ENCODE results near the gene PPM1L.

Gene PPM1L

DNA sequence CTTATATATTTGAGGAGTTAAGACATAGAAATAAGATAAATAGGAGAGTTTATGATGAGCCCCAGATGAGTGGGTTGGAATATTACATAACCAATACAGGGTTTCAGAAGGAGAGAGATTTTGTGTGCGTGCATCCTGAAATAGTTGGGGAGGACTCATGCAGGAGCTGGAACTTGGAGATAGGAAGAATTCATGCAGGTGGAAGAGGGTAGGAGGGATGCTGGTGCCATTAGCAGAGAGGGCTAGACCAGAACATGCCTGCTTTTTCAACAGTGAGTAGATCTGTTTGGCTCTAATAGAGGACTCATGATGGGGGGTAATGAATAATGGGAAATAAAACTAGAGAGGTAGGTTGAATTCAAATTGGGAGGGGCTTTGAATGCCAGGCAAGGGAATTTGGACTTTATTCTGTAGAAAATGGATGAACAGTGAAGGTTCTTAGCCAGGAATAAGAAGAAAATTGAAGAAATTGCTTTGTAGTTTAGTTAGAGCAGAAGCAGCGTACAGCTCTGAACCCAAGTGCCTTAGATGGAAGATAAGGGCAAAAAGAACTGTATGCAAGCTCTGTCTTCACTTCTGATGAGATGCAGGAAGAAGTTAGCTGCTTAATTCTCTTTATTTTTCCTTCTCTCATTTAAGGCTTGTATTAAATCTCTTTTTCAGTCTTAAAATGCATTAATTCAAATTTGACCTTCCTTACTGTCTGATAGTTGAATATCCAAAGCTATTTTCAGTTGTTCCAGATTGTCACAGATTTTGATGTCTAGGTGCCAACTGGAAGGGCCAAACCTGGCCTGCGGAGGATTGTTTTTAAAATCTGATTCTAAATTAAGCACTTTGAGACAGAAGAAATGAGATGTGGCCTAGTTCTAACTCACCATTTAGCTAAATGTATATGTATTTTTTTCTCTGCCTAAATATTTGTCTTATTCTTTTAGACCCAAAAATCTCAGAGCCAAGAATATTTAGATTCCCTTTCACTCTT is 86.3 kb downstream of the PPM1L start:
- peaks cover 1% of the 10 kb centered on the region for H3K36me3 Mint-ChIP-seq
- no peaks in the 10 kb centered on the region for H3K27me3 Mint-ChIP-seq

DNA sequence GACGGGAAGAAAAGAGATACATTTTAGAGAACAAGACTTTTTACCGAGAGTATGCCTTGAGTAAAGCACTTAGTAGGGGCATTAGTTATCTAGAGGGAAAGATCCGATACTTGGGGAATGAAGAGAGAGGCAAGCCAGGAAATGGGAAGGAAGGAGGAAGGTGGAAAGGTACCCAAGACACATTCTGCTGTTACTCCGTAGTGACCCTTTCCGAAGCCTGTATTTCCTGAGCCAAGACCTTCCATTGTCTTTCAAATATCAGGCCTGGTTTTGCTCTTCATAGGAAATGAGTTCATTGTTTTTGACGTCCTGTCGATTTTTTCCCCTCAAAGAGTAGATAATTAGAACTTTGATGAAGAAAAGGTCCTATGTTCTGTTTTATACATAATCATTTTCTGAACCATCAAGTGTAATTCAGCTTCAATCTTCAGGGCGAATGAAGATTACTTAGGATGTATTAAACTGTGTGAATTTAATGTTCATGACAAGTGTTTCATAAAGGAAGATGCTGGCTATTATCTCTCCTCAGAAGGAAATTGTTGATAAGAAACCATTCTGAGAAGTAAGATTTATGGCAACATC is 95.7 kb downstream of the PPM1L start:
- Mint-ChIP-seq H3K4me3 (no peak overlapping the region), H3K4me1 (no peaks in the 10 kb centered on the region), H3K27me3 (no peaks in the 10 kb centered on the region), H3K27ac (no peak overlapping the region), H3K9me3 (no peaks in the 10 kb centered on the region), H3K36me3 (peaks cover 2% of the 10 kb centered on the region)

More for the DNA sequence above, 86.3 kb downstream of the PPM1L start:
- H3K27ac Mint-ChIP-seq, result no peak overlapping the region
- H3K4me3 Mint-ChIP-seq, result no peak overlapping the region
- H3K4me1 Mint-ChIP-seq, result peaks cover 9% of the 10 kb centered on the region
- peaks cover 12% of the 10 kb centered on the region for H3K9me3 Mint-ChIP-seq

DNA sequence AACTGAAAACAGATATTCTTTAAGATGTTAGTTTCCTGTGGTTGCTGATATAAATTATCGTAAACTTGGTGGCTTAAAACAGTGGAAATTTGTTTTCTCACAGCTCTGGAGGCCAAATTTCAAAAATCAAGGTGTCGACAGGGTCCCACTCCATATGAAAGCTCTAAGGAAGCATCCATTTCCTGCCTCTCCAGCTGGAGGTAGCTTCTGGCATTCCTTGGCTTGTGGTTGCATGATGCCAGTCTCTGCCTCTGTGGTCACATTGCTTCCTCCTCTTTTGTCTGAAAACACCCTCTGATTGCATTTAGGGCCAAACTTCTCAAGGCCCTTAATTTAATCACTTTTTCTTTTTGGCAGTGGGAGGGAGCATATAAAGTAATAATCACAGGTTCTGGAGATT is 96.8 kb downstream of the PPM1L start:
- Mint-ChIP-seq H3K4me1 (no peaks in the 10 kb centered on the region), H3K27ac (no peak overlapping the region), H3K27me3 (no peaks in the 10 kb centered on the region), H3K36me3 (peaks cover 2% of the 10 kb centered on the region), H3K4me3 (no peak overlapping the region), H3K9me3 (no peaks in the 10 kb centered on the region)

DNA sequence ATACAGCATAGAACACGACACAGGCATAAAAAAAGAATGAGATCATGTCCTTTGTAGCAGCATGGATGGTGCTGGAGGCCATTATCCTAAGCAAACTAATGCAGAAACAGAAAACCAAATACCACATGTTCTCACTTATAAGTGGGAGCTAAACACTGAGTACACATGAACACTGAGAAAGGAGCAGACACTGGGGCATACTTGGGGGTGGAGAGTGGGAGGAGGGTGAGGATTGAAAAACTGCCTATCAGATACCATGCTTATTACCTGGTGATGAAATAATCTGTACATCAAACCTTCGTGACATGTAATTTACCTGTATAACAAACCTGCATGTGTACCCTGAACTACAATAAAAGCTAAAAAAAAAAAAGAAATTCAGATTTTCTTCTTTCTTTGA is 100.4 kb downstream of the PPM1L start:
- H3K9me3 Mint-ChIP-seq, result no peaks in the 10 kb centered on the region
- H3K27ac Mint-ChIP-seq, result no peak overlapping the region
- no peaks in the 10 kb centered on the region for H3K27me3 Mint-ChIP-seq
- no peak overlapping the region for H3K4me3 Mint-ChIP-seq
- no peaks in the 10 kb centered on the region for H3K36me3 Mint-ChIP-seq
- no peaks in the 10 kb centered on the region for H3K4me1 Mint-ChIP-seq

DNA sequence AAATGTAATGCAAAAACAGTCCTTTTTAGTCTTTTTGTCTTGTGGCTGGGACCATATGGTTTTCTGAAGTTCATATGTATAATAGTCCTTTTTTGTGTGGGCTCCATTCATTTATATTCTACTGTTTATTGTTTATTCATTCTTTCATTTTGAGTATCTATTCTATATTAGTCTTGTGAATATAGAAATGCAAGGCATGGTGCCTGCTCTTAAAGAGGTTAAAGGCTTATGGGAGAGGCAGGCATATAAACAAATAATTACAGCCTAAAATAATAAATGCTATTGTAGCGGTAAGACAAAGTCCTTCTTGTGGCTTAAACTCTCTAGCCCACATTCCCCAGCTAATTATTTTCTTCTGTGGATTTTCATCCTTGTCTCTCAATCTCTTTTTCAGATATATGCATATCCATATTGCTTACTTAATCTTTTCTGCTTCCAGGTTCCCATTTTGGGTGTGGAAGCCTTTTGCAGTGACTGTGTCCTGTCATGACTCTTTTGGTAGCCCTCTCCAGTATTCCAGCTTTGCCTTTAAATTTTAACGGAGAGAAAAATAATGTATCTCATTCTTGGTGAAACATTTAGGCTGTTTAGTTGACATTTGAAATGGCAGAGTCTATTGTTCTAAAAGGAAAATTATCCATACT is 101.6 kb downstream of the PPM1L start:
- H3K36me3 Mint-ChIP-seq, result no peaks in the 10 kb centered on the region
- no peak overlapping the region for H3K4me3 Mint-ChIP-seq
- H3K27ac Mint-ChIP-seq, result no peak overlapping the region
- no peaks in the 10 kb centered on the region for H3K4me1 Mint-ChIP-seq
- H3K9me3 Mint-ChIP-seq, result no peaks in the 10 kb centered on the region
- H3K27me3 Mint-ChIP-seq, result no peaks in the 10 kb centered on the region

DNA sequence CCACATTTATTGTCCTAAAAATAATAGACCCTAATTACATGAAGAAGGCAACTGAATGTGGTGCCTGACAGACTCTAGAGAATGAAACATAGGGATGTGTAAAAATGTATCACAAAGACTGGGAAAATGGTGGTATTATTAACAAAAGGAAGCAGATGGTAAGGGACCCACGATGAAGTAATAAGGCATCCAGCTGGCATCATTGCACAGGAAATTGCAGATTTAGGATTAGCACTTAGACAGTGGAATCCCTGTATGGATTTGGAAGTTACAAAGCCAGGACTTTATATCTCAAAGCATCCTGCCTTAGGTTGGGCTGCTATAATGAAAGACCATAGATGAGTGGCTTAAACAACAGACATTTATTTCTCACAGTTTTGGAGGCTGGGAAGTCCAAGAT is 104.3 kb downstream of the PPM1L start:
- H3K36me3 Mint-ChIP-seq, result no peaks in the 10 kb centered on the region
- H3K4me3 Mint-ChIP-seq, result no peak overlapping the region
- no peaks in the 10 kb centered on the region for H3K9me3 Mint-ChIP-seq
- H3K27ac Mint-ChIP-seq, result no peak overlapping the region
- H3K4me1 Mint-ChIP-seq, result no peaks in the 10 kb centered on the region
- H3K27me3 Mint-ChIP-seq, result no peaks in the 10 kb centered on the region

DNA sequence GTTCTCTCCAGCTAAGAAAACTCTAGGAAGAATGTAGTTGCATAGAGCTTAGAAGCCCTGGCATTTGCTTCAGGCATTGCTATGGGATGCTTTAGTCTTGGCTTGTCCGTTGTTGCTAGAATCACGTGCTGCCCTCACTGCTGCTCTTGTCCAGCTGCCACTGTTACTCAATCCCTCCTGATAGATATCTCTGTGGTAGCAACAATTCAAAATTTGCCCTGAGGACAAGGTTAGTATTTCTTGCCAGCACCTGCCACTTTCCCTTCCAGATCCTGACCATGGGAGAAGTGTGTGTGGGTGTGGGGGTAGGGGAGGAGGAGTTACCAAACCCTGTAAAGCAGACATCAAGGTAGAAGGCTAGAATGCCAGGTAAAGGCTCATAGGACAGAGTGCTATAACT is 113.8 kb downstream of the PPM1L start:
- Mint-ChIP-seq H3K9me3 (no peaks in the 10 kb centered on the region), H3K4me1 (no peaks in the 10 kb centered on the region), H3K36me3 (peaks cover 1% of the 10 kb centered on the region)

DNA sequence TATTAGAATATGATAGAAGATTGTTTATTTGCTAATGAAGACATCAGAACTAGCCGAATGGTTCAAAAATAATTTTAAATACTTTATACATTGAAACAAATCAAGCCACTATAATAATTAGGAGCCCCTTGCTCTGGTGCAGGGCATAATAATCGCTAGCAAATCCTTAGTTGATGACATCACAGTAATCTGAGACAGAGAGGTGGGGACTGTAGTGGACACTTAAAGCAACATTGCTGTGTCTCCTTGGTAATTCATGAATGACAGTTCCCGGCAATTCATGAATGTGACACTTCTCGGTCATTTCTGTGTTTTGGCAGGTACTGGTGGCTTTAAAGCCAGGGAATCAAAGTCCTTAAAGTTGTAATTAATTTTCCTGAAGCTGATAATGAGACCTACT is 114.3 kb downstream of the PPM1L start:
- H3K4me3 Mint-ChIP-seq, result no peak overlapping the region
- peaks cover 1% of the 10 kb centered on the region for H3K36me3 Mint-ChIP-seq
- H3K27me3 Mint-ChIP-seq, result no peaks in the 10 kb centered on the region
- H3K9me3 Mint-ChIP-seq, result no peaks in the 10 kb centered on the region
- H3K27ac Mint-ChIP-seq, result no peak overlapping the region
- no peaks in the 10 kb centered on the region for H3K4me1 Mint-ChIP-seq

More for the DNA sequence above, 113.8 kb downstream of the PPM1L start:
- H3K4me3 Mint-ChIP-seq, result no peak overlapping the region
- H3K27ac Mint-ChIP-seq, result no peak overlapping the region
- H3K27me3 Mint-ChIP-seq, result no peaks in the 10 kb centered on the region

DNA sequence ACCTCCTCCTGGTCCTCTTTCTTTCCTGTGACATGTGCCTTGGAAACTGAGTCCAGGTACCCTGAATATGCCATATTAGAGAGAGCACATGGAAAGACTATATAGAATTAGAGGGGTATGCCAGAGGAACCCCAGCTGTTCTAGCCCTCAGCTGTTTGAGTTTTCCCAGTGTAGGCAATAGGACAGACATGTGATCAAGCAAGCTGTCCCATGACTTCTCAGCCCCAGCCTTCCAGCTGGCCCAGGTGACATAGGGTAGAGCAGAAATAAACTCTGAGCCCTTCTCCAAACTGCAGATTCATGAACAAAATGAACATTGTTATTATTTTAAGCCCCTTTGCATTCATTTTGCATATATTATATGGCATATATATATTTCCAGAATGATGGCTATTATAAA is 118.7 kb downstream of the PPM1L start:
- H3K4me3 Mint-ChIP-seq, result no peak overlapping the region
- H3K4me1 Mint-ChIP-seq, result no peaks in the 10 kb centered on the region
- peaks cover 4% of the 10 kb centered on the region for H3K9me3 Mint-ChIP-seq
- peaks cover 2% of the 10 kb centered on the region for H3K27me3 Mint-ChIP-seq
- H3K27ac Mint-ChIP-seq, result no peak overlapping the region
- H3K36me3 Mint-ChIP-seq, result peaks cover 1% of the 10 kb centered on the region

DNA sequence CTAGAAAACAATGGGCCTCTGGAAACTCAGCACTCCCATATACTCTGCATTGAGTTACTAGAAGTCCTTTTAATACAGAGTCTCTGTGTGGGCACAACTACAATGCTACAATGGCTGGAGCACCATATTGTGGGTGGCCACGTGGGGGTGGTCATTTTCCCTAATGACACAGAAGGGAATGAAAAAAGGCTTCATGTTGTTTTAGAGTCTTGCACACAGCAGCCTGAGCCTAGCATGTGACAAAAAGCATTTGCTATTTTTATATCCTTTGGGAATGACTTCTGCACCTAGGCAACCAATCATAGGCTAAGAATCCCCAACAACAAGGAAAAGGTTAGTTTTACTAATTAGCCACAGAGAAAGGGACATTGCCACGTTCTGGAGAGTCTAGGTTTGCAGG is 120.6 kb downstream of the PPM1L start:
- H3K36me3 Mint-ChIP-seq, result no peaks in the 10 kb centered on the region
- peaks cover 2% of the 10 kb centered on the region for H3K27me3 Mint-ChIP-seq
- H3K9me3 Mint-ChIP-seq, result peaks cover 4% of the 10 kb centered on the region
- no peak overlapping the region for H3K4me3 Mint-ChIP-seq
- H3K4me1 Mint-ChIP-seq, result no peaks in the 10 kb centered on the region
- H3K27ac Mint-ChIP-seq, result no peak overlapping the region

DNA sequence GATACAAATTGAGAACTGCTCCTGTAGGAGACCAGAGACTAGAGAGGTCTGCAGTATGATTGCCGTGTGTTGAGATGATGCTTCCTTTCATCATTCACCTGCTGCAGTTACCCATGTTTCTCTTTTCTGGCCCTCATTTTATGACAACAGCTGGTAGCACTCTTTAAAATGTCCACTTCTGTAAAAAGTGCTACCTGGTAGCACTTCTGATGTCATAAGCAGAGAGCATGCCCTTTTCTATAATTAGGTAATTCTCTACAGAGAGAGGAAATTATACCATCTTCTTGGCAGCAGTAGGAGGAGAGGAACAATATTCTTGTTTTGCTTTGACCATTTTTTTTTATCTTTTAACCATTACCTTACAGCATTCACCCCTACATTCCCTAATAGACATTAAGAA is 123.8 kb downstream of the PPM1L start:
- H3K9me3 Mint-ChIP-seq, result peaks cover 4% of the 10 kb centered on the region
- no peaks in the 10 kb centered on the region for H3K36me3 Mint-ChIP-seq
- H3K4me3 Mint-ChIP-seq, result no peak overlapping the region
- peaks cover 5% of the 10 kb centered on the region for H3K27me3 Mint-ChIP-seq
- no peaks in the 10 kb centered on the region for H3K4me1 Mint-ChIP-seq
- no peak overlapping the region for H3K27ac Mint-ChIP-seq

DNA sequence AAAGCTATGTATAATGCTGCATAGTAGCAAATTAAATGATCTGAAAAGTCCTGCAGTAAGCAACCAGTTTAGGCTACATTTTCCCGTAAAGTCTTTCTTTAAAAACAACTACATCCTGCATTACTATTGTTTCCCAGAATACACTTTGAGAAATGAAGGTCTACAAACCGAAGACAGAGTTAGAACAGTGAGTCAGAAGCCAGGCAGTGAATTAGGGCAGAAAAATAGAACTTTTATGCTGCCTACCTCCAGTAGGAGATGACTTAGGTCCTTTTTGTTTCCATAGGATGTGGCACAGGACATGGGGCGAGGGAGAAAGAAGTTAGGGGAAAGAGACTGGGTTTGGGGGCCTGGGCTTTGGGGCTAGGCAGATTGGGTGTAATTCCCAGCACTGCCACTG is 127.3 kb downstream of the PPM1L start:
- peaks cover 5% of the 10 kb centered on the region for H3K9me3 Mint-ChIP-seq

DNA sequence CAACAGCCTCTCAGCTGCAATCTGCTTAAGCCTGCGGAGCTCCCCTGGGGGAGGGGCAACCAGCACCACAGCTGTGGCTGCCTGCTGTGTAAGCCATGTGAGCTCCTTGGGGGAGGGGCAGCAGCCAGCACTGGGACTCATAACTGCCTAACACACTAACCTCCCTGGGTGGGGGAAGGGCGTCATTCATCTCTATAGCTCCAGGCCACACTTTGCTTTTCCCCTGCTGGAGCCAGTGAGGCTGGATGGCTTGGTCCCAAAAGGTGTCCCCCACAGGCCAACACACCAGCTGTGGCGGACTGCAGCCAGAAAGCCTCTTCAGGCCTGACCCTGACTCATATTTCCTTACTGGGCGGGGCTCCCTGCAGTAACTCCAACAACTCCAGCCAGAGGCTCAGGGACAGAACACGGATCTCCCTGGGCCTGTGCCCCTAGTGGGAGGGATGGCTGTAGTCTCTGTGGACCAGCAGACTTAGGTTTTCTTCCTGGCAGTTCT is 129.8 kb downstream of the PPM1L start:
- H3K9me3 Mint-ChIP-seq, result peaks cover 11% of the 10 kb centered on the region
- no peak overlapping the region for H3K27ac Mint-ChIP-seq
- H3K4me1 Mint-ChIP-seq, result no peaks in the 10 kb centered on the region

More for the DNA sequence above, 127.3 kb downstream of the PPM1L start:
- H3K36me3 Mint-ChIP-seq, result peaks cover 3% of the 10 kb centered on the region
- H3K27me3 Mint-ChIP-seq, result peaks cover 3% of the 10 kb centered on the region
- no peaks in the 10 kb centered on the region for H3K4me1 Mint-ChIP-seq
- H3K27ac Mint-ChIP-seq, result no peak overlapping the region
- no peak overlapping the region for H3K4me3 Mint-ChIP-seq

DNA sequence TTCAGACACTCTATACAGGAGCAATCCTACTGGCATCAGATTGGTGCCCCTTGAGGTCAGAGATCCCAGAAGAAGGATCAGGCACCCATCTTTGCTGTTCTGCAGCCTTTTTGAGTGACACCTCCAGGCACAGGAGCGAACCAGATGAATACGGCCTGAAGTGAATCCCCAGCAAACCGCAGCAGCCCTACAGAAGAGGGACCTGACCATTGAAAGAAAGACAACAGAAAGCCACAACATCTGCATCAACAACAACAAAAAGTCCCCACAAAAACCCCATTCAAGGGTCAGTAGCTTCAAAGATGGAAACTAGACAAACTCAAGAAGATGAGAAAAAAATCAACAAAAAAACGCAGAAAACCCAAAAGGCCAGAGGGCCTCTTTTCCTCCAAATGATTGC is 130.4 kb downstream of the PPM1L start:
- no peak overlapping the region for H3K27ac Mint-ChIP-seq
- peaks cover 3% of the 10 kb centered on the region for H3K27me3 Mint-ChIP-seq
- peaks cover 3% of the 10 kb centered on the region for H3K36me3 Mint-ChIP-seq
- no peaks in the 10 kb centered on the region for H3K4me1 Mint-ChIP-seq
- H3K9me3 Mint-ChIP-seq, result peaks cover 11% of the 10 kb centered on the region
- H3K4me3 Mint-ChIP-seq, result no peak overlapping the region

More for the DNA sequence above, 129.8 kb downstream of the PPM1L start:
- H3K4me3 Mint-ChIP-seq, result no peak overlapping the region
- peaks cover 3% of the 10 kb centered on the region for H3K27me3 Mint-ChIP-seq
- H3K36me3 Mint-ChIP-seq, result peaks cover 3% of the 10 kb centered on the region

DNA sequence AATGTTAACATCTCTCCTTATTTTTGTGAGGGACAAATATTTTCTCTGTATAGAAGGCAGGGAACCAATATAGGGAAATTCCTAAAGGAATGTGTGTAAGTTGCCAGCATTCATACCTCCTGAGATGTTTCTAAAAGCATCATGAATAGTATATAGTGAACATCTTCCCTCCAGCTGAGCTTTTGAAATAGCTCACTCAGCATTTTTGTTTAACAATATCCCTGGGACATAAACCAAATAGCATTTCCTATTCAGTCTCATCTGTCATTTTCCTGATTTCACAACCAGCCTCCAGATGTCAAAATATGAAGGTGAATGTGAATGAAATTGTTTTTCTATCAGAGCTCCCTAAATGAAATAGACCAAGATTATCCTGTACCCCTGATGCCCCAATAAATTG is 137.2 kb downstream of the PPM1L start:
- Mint-ChIP-seq H3K9me3 (peaks cover 6% of the 10 kb centered on the region), H3K27ac (no peak overlapping the region), H3K27me3 (no peaks in the 10 kb centered on the region), H3K36me3 (no peaks in the 10 kb centered on the region), H3K4me3 (no peak overlapping the region), H3K4me1 (no peaks in the 10 kb centered on the region)

DNA sequence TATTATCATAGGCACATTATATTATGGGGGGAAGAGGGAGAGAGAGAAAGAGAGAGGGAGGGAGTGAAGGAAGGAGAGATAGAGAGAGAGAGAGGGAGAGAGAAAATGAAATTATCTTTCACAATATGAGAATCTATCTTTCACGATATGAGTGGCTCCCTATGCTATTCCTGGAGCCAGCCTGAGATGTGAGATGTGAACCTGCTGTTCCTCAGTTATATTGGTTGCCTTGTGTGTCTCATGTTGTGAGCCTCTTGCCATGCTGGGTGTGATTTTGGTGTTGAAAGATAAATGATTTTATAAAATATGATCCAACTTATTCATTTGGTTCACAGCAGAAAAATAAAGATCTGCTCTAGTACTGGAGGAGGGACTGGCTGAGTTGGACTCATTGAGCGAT is 148.7 kb downstream of the PPM1L start:
- peaks cover 2% of the 10 kb centered on the region for H3K36me3 Mint-ChIP-seq
- H3K9me3 Mint-ChIP-seq, result no peaks in the 10 kb centered on the region
- H3K27ac Mint-ChIP-seq, result no peak overlapping the region
- no peak overlapping the region for H3K4me3 Mint-ChIP-seq
- no peaks in the 10 kb centered on the region for H3K4me1 Mint-ChIP-seq
- peaks cover 3% of the 10 kb centered on the region for H3K27me3 Mint-ChIP-seq
